GM21515 (cell line): ENCODE measurements around the gene ATXN1.

Source experiments
- ATAC-seq: cut with Tn5 transposase; IDR thresholded peaks from one replicate; pipeline ENCODE4 v1.9.1; 2021; ENCODE audit not compliant: unreplicated experiment

The ATXN1 gene

DNA sequence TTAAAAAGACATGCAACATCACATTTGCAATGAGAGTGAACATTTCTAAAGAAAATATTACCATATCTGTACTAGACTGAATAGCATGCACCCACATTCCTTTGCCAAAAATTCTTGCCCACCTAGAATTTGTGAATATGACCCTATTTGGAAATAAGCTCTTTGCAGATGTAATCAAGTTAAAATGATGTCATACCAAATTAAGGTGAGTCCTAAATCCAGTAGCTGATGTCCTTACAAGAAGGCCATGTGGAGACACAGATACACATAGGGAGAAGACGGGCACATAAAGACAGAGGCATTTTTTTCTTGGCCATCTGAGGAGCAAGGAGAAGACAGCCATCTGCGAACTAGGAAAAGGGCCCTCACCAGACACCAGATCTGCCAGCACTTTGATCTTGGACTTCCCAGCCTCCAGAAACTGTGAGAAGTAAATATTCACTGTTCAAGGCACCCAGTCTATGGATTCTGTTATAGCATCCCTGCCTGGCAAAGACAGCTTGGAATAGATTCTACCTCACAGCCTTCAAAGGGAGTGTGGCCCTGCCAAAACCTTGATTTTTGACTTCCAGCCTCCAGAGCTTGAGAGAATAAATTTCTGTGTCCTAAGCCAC is 22.8 kb upstream of the ATXN1 start:
- ATAC-seq, result no peak

DNA sequence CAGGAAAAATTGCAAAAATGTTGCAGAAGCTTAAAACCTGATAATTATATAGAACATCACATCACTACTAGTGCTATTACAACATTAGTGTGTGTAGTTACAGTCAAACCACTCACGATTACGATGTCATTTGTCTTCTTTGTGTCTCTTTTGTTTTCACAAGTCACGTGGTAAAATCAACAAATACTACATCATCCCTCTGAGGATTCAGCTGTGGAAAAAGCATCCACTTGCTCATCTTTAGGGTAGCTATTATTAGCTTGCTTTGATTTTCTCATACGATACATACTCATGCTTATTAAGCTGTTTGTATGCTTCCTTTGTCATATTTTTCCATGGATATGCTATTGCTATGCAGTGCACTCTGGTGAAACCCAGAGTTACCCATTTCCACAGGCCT is 22.2 kb upstream of the ATXN1 start:
- ATAC-seq, result no peak

- ATAC-seq, result no peak
Observed at GRCh38 chr6:16782278-16782677, 21.0 kb upstream of the ATXN1 start.

GRCh38 chr6:16781348-16782169 is 20.3 kb upstream of the ATXN1 start:
- no peak for ATAC-seq

- ATAC-seq, result no peak
Observed at GRCh38 chr6:16778521-16778920, 17.3 kb upstream of the ATXN1 start.

DNA sequence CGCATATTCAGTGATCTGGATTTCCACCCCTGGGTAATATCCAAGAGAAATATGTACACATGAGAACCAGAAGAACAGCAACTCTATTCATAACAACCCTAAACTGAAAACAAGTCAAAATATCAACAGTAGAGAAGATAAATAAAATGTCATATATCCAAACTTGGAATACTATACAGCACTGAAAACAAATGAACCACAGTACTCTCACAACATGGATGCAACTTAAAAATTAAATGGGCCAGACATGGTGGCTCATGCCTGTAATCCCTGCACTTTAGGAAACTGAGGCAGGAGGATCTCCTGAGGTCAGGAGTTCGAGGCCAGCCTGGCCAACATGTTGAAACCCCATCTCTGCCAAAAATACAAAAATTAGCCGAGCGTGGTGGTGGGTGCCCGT is 16.5 kb upstream of the ATXN1 start:
- no peak for ATAC-seq

- ATAC-seq, result no peak
Observed at GRCh38 chr6:16776394-16777017, 15.2 kb upstream of the ATXN1 start.

DNA sequence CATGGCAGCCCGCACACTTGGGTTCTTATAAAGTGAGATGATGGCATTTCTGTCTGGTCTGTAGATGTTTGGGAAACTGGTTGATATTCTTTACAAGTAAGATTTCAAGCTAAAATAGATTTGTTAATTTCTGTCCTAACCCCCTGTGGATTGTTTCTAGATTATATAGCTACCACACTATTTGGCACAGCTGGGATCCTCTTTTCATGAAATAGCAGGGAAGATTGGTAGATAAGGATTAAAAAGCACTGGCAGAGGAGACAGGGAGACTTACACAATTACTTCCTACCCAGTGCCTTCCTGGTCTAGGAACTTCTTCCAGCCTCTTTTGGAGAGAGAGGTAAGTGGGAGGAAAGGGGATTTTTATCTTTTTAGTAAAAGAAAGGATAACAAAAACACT is 13.2 kb upstream of the ATXN1 start:
- no peak for ATAC-seq

- no peak for ATAC-seq
Observed at GRCh38 chr6:16773362-16773761, 12.1 kb upstream of the ATXN1 start.

- peak; percentile 88 for ATAC-seq
Observed at GRCh38 chr6:16770701-16771569, 9.7 kb upstream of the ATXN1 start.

DNA sequence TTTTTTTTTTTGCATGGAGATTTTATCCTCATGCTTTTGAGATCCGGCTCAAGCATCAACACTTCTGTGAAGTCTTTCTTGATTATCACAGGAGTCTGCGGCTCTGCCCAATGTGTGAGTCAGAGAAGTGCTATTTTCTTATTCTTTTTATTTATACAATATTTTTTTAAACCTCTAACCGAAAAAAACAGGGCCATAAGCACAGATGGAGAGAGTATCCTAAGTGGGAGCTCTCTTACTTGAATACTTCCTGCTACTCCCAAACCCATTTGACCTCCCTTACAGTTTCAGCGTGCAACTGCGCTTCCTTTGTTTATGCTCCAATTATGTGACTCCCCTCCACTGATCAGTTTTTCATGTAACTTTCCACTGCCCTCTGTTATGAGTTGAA is 8.7 kb upstream of the ATXN1 start:
- no peak for ATAC-seq

GRCh38 chr6:16769131-16769985 is 8.1 kb upstream of the ATXN1 start:
- ATAC-seq, result no peak

GRCh38 chr6:16768477-16768830 is 7.2 kb upstream of the ATXN1 start:
- ATAC-seq, result no peak

GRCh38 chr6:16767765-16768476 is 6.7 kb upstream of the ATXN1 start:
- ATAC-seq, result no peak

- no peak for ATAC-seq
Observed at GRCh38 chr6:16766836-16767745, 5.8 kb upstream of the ATXN1 start.

DNA sequence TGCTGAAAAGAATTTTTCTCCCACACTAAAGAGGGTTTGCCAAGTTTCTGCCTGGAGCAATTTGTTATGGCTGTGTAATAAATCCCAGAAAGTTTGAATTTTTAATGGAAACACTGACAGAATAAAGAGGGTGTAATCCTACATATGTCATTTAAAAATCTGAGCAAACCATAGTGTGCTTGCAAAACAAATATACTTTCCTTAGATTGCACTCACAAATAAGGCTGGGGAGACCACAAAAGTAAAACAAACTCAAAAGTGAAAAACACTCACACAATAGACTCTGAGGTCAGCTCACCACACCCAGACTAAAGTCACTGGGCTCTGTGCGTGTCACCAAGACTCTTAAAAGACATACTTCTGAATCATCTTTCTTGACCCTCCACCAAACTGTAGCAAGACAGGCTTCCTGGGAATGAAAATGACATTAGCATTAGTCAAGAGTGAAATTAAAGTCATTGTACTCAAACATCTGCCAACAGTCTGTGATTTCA is 4.8 kb upstream of the ATXN1 start:
- ATAC-seq, result no peak

DNA sequence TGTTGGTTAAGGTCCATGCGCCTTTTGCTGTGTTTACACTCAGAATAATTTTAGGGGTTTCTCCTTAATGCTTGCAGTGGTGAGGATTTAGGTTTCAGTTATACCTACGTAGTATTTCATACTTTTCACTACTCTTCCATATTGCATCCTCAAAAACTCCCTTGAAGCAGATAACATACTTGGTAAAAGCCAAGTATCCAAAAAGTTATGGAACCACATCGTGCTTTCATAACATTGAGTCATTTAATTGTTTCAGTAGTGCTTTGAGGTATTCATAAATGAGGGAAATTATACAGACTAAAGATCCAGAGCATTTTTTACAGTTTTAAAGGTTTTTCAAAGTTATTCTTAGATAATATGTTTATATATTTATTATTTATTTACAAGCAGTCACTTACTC is 4.0 kb upstream of the ATXN1 start:
- no peak for ATAC-seq

DNA sequence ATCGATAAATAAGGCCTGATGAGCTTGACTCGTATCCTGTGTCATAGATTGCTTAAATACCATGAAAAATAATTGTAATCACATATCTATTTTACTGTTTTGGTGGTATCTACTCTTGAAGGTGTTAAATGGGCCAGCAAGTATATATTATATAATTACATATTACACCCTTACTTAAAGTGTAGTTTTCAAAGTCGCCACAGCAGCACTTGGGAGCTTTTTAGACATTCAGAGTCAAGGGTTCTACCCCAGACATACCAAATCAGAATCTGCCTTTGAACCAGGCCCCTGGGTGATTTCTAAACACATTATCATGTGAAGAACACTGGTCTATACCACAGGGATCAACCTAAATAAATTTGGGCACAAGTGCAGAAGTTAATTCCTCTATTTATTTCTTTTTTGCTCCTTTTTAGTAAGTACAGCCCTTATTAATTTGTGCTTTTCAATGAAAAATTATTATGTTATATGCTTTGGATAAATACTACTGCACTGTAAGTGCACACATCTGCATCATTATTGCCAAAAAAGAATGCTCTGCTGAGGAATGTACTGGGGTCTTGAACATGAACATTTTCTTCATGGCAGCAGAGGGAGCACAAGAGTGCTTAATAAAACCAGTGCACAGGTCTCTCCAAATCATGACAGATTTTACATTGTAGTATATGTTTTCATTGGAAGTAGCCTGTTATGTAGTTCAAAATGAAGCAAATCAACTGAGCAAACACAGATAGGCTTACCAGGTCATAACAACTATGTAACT is 3.1 kb upstream of the ATXN1 start:
- ATAC-seq, result no peak
